Colonic mucosa (tissue), 4 donors: ENCODE data around the gene TRPM2. TPM values are rescaled to one million over a fixed set of nuclear protein-coding genes. Genes with fewer than 3 reads are reported as not detected.
A peak's percentile ranks its signal among the peaks of the same experiment; 100 is the strongest.

ENCODE experiments used
- DNase-seq: peaks from one replicate; pipeline ENCODE4 v3.0.0-alpha.2; 2020
- H3K27ac ChIP-seq: fragments of 200-600 bp; one replicate; pipeline ENCODE4 v1.8.0; 2021
- H3K27me3 ChIP-seq: fragments of 200-600 bp; one replicate; pipeline ENCODE4 v1.8.0; 2021
- H3K36me3 ChIP-seq: fragments of 200-600 bp; one replicate; pipeline ENCODE4 v1.8.0; 2021
- H3K4me1 ChIP-seq: fragments of 200-600 bp; one replicate; pipeline ENCODE4 v1.8.0; 2021; ENCODE audit warnings: mild to moderate bottlenecking
- H3K4me3 ChIP-seq: fragments of 200-600 bp; one replicate; pipeline ENCODE4 v1.8.0; 2021
- H3K9ac ChIP-seq, 2 donors: one replicate each; pipeline ENCODE4 v1.7.0; 2013; ENCODE audit warnings: control low read depth in 2 of 2, low read depth in 2 of 2, low read length in 2 of 2
- H3K9me3 ChIP-seq: fragments of 200-600 bp; one replicate; pipeline ENCODE4 v1.8.0; 2021
- CTCF ChIP-seq: fragments of 200-600 bp; IDR thresholded peaks from one replicate; pipeline ENCODE4 v1.8.0; 2022; ENCODE audit warnings: antibody characterized with exemption, mild to moderate bottlenecking
- intact Hi-C: fragments of 100-400 bp; cut with DNase I; formaldehyde crosslinking; loops from one replicate; pipeline ENCODE4 v1.14.1; 2022
- total RNA-seq, 2 donors: library from RNA; stranded (reverse); fragmentation: NEBNext Ultra II Directional in 1 of 2; extraction: Animal tissue kit (Norgen Biotek cat#: 25700) in 1 of 2; gene quantifications; one replicate each; pipeline ENCODE4 v1.2.1, GENCODE V29; 2021
- donor health status: healthy.
- donor health status: DM: no; HTN: no; CAD: no.
- donor health status: DM: no; HTN: no; CAD: no.

The TRPM2 gene
- total RNA-seq, 2 donors from 2014 or later, result 2.6 to 4.2 TPM

- intact Hi-C loops, result no loop called here
- DNase-seq, result no peak
- H3K9ac ChIP-seq, result no peak overlapping the region
- no peak overlapping the region for H3K27ac ChIP-seq
- no peaks in the 10 kb centered on the region for H3K9me3 ChIP-seq
- no peaks in the 10 kb centered on the region for H3K4me1 ChIP-seq
- no peak for TF ChIP-seq CTCF
- no peak overlapping the region for H3K4me3 ChIP-seq
- no peaks in the 10 kb centered on the region for H3K36me3 ChIP-seq
- H3K27me3 ChIP-seq, result peaks cover 27% of the 10 kb centered on the region
These were observed 2.5 kb upstream of the TRPM2 start for GRCh38 chr21:44350773-44351481.

- Histone ChIP-seq H3K27me3 (peaks cover 27% of the 10 kb centered on the region), H3K27ac (no peak overlapping the region)
These were observed 1.7 kb upstream of the TRPM2 start for GRCh38 chr21:44351535-44352252.

GRCh38 chr21:44352253-44352860 lies 1.1 kb upstream of the TRPM2 start:
- Histone ChIP-seq H3K27ac (peak overlapping the region; percentile 61), H3K36me3 (no peaks in the 10 kb centered on the region), H3K27me3 (peaks cover 27% of the 10 kb centered on the region), H3K4me3 (no peak overlapping the region), H3K4me1 (no peaks in the 10 kb centered on the region), H3K9me3 (no peaks in the 10 kb centered on the region), H3K9ac (no peak overlapping the region)
- no peak for TF ChIP-seq CTCF
- intact Hi-C loops, result no loop called here
- no peak for DNase-seq

More at GRCh38 chr21:44351535-44352252, 1.7 kb upstream of the TRPM2 start:
- TF ChIP-seq CTCF, result no peak
- Histone ChIP-seq H3K4me1 (no peaks in the 10 kb centered on the region), H3K9ac (no peak overlapping the region), H3K9me3 (no peaks in the 10 kb centered on the region), H3K36me3 (no peaks in the 10 kb centered on the region), H3K4me3 (no peak overlapping the region)
- no peak for DNase-seq
- intact Hi-C loops, result no loop called here

GRCh38 chr21:44354001-44354405 lies 582 bp downstream of the TRPM2 start:
- peak overlapping the region; percentile 20 for H3K4me3 ChIP-seq
- H3K4me1 ChIP-seq, result no peaks in the 10 kb centered on the region
- peak overlapping the region; percentile 61 for H3K27ac ChIP-seq
- no peak for TF ChIP-seq CTCF
- H3K9ac ChIP-seq, result peak overlapping the region in 1 of 2 donors; percentile 34
- H3K9me3 ChIP-seq, result no peaks in the 10 kb centered on the region
- H3K36me3 ChIP-seq, result no peaks in the 10 kb centered on the region
- peaks cover 26% of the 10 kb centered on the region for H3K27me3 ChIP-seq
- no peak for DNase-seq
- intact Hi-C loops, result no loop called here

GRCh38 chr21:44354775-44355771 lies 1.7 kb downstream of the TRPM2 start:
- peak overlapping the region; percentile 3 for H3K4me3 ChIP-seq
- H3K36me3 ChIP-seq, result no peaks in the 10 kb centered on the region
- H3K9me3 ChIP-seq, result no peaks in the 10 kb centered on the region
- peaks cover 15% of the 10 kb centered on the region for H3K27me3 ChIP-seq
- intact Hi-C loops, result no loop called here
- no peak overlapping the region for H3K27ac ChIP-seq
- H3K4me1 ChIP-seq, result no peaks in the 10 kb centered on the region
- no peak for TF ChIP-seq CTCF
- no peak overlapping the region for H3K9ac ChIP-seq
- no peak for DNase-seq
